Epithelial cell of proximal tubule (primary cell): ENCODE data around the gene LGALS1. TPM values are rescaled to one million over a fixed set of nuclear protein-coding genes. Genes with fewer than 3 reads are reported as not detected.

Source experiments
- DNase-seq: peaks from one replicate; pipeline ENCODE4 v3.0.0-alpha.2; 2011; ENCODE audit warnings: low read depth
- H3K4me3 ChIP-seq: 2 replicates; pipeline ENCODE4 v1.5.1; 2011; ENCODE audit warnings: low read depth, mild to moderate bottlenecking, low read length
- total RNA-seq: library from RNA; depleted of rRNA; stranded (reverse); fragments of >200 nt; gene quantifications from 2 replicates; pipeline ENCODE4 v1.2.3, GENCODE V29; 2015
- TF ChIP-seq, protein P1 (sequence below): conservative IDR thresholded peaks from 2 replicates; pipeline ENCODE4 v1.5.1; 2012; ENCODE audit warnings: low read depth, mild to moderate bottlenecking, low read length

The LGALS1 gene
- total RNA-seq, 1 donor from 2014 or later = 1,833 TPM

DNA sequence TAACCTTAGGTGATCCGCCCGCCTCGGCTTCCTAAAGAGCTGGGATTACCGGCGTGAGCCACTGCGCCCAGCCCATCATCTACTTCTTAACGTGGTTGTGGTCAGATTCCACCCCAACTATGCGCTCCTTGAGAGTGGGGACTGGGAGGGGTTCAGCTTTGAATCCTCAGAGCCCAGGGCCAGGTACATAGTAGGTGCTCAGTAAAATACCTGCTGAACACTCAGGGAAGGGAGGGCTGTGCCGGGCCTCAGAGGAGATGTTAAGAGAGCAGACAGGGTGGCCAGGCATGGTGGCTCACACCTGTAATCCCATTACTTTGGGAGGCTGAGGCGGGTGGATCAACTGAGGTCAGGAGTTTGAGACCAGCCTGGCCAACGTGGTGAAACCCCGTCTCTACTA is 1.2 kb upstream of the LGALS1 start:
- TF ChIP-seq, protein P1, sequence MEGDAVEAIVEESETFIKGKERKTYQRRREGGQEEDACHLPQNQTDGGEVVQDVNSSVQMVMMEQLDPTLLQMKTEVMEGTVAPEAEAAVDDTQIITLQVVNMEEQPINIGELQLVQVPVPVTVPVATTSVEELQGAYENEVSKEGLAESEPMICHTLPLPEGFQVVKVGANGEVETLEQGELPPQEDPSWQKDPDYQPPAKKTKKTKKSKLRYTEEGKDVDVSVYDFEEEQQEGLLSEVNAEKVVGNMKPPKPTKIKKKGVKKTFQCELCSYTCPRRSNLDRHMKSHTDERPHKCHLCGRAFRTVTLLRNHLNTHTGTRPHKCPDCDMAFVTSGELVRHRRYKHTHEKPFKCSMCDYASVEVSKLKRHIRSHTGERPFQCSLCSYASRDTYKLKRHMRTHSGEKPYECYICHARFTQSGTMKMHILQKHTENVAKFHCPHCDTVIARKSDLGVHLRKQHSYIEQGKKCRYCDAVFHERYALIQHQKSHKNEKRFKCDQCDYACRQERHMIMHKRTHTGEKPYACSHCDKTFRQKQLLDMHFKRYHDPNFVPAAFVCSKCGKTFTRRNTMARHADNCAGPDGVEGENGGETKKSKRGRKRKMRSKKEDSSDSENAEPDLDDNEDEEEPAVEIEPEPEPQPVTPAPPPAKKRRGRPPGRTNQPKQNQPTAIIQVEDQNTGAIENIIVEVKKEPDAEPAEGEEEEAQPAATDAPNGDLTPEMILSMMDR = no peak
- no peak for DNase-seq
- H3K4me3 ChIP-seq = no peak overlapping the region

DNA sequence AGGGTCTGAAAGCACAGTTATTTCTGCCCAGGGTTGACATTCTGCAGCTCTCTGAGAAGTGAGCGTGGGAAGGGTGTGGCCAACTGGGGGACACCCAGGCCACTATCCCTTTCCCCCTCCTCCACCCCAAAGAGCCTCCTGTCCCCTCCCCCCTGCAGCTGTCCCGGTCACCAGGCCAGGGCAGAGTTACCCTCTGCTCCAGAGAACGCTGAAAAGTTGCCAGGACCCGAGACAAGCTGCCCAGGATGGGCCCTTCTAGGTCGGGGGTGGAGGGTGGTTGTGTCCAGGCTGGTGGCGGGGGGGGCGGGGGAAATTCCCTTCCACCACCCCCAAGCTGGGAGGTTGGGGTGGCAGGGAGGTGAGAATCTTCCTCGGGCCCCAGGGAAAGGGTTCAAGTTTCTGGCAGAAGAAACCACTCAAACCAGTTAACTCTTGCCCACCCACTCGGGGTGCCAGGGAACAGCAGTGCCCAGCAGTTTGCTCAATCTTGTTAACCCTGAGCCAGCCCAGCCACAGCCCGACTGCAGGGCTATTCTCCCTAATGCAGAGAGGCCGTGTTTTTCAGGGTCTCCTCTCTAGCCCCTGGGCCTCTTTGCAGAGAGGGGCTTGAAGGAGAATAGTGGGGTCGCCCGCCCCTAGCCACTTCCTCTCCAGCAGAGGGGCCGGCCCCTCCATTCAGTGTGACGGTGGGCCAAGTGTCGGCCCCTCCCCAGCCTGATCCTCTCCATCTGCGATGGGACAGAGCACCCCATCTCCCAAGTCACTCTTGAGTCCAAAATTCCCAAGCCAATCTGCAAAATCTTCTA is 697 bp downstream of the LGALS1 start:
- no peak for DNase-seq
- H3K4me3 ChIP-seq = peak overlapping the region; percentile 75
- TF ChIP-seq, protein P1 = no peak

DNA sequence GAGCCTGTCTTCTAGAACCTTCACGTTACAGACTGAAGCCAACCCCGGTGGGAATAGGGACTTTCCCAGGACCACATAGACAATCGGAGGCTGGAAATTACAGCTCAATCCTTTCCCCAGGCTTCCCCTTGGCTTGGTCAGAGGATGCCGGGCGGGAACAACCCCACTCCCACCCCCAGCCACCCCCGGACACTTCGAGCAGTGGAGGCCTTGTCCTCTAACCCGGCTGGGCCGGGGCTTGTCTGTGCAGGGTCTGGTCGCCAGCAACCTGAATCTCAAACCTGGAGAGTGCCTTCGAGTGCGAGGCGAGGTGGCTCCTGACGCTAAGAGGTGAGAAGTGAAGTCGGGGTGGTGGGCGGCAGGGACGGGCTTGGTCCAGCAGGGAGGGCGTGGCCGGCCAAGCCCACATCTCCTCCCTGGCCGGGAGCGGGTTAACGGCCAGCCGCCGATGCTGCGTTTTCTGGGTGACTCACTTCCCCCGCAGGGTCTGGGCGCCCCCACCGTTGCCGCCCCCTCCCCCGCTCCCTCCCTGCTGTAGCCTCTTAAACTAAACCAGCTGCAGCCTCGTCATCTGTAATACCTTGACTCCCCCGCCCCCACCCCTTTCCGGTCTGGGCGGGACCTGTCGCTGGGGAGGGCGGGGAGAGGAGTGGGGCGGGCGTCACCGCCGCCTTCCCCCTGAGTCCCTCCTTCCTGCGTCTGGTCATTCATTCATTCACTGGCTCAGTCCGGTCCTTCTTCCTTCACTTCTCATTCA is 1.5 kb downstream of the LGALS1 start:
- TF ChIP-seq, protein P1 = no peak
- no peak for DNase-seq
- peak overlapping the region; percentile 75 for H3K4me3 ChIP-seq

DNA sequence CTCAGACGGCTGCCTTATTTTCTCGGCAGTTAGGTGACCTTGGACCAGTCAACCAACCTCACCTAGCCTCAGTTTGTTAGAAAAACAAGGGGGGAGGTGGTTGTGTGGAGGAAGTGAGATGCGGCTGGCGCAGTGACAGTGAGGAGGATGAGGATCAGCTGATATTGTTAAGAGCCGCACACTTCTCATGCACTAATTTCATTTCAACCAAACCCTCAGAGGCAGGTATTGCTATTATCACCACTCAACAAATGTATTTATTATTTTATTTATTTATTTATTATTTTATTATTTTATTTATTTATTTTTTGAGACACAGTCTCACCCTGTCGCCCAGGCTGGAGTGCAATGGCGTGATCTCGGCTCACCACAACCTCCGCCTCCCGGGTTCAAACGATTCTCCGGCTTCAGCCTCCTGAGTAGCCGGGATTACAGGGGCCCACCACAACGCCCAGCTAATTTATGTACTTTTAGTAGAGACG is 2.1 kb downstream of the LGALS1 start:
- no peak for DNase-seq
- TF ChIP-seq, protein P1 = no peak
- peak overlapping the region; percentile 75 for H3K4me3 ChIP-seq

DNA sequence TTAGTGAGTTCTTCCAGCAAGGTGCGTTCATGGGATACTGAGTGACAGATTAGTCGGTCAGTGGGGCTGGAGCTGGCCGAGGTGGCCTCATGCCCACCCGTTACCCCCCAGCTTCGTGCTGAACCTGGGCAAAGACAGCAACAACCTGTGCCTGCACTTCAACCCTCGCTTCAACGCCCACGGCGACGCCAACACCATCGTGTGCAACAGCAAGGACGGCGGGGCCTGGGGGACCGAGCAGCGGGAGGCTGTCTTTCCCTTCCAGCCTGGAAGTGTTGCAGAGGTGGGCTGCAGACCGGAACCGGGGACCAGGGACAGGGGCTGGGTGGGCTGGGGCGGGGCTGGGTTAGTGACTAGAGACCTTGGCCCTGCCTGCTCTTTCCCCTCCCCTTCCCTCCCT is 2.9 kb downstream of the LGALS1 start:
- TF ChIP-seq, protein P1 = no peak
- no peak for DNase-seq
- peak overlapping the region; percentile 75 for H3K4me3 ChIP-seq

DNA sequence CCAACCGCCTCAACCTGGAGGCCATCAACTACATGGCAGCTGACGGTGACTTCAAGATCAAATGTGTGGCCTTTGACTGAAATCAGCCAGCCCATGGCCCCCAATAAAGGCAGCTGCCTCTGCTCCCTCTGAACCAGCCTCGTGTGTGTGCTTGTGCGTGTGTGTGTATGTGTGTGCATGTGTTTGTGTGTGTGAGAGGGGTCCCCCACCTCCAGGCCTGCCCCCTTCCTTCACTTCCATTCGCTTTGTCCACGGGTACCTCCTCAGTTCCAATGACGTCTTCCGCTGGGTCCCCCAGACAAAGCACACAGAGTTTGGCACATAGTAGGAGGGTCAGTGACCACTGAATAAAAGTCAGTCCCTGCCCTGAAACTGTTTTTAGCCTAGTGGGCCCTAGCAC is 4.2 kb downstream of the LGALS1 start:
- no peak for DNase-seq
- H3K4me3 ChIP-seq = no peak overlapping the region
- TF ChIP-seq, protein P1 = no peak
